GM12874 (cell line): ENCODE data around the gene OR2G6.

Experiments used
- TF ChIP-seq, protein P1 (sequence below): IDR thresholded peaks from 2 replicates; pipeline ENCODE4 v1.5.1; 2011; ENCODE audit warnings: low read depth, mild to moderate bottlenecking, control low read depth, low read length, moderate library complexity; ENCODE audit not compliant: insufficient read depth

Gene OR2G6

DNA sequence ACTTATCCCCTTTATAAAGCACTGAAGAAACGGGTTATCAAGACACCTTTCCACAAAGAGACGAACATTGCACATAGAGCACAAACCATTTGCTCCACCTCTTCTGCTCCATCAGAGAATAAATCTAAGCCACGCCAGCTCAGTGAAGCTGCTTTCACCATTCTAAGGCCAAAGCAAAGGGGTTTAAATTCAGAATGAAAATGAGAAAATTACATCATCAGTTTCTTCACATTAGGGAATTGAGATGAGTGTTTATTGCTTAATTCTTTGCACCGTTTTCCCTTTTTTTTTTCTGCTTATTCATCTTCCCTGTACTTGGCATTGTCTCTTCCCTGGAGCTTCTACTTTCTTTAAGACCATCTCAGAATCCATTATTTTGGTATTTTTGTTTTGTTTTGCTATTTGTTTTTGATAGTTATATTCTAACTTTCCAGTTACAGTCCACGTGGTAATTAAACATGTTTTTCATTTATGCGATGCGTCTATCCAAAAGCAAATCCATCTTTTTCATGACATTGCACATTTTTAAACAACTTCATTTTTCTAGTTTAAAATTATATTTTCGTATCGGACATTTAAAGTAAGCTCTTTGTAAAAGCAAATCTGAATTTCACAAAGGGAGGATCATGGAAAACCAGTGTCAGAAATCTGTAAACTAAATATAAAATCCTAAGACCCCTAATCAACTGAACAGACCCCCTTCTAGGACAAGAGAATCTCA, 68.5 kb downstream of the OR2G6 start:
- TF ChIP-seq, protein P1, sequence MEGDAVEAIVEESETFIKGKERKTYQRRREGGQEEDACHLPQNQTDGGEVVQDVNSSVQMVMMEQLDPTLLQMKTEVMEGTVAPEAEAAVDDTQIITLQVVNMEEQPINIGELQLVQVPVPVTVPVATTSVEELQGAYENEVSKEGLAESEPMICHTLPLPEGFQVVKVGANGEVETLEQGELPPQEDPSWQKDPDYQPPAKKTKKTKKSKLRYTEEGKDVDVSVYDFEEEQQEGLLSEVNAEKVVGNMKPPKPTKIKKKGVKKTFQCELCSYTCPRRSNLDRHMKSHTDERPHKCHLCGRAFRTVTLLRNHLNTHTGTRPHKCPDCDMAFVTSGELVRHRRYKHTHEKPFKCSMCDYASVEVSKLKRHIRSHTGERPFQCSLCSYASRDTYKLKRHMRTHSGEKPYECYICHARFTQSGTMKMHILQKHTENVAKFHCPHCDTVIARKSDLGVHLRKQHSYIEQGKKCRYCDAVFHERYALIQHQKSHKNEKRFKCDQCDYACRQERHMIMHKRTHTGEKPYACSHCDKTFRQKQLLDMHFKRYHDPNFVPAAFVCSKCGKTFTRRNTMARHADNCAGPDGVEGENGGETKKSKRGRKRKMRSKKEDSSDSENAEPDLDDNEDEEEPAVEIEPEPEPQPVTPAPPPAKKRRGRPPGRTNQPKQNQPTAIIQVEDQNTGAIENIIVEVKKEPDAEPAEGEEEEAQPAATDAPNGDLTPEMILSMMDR, result no peak
